Muscle layer of duodenum (tissue), 2 donors: ENCODE results near the gene MGLL.

Experiments used
- H3K27ac ChIP-seq: one replicate; pipeline ENCODE4 v1.7.0; 2013; ENCODE audit warnings: mild to moderate bottlenecking, low read length
- H3K27me3 ChIP-seq: one replicate; pipeline ENCODE4 v1.7.0; 2013; ENCODE audit warnings: low read depth, mild to moderate bottlenecking, control low read depth, low read length
- H3K36me3 ChIP-seq, 2 donors: one replicate each; pipeline ENCODE4 v1.7.0; 2013; ENCODE audit warnings: low read length in 2 of 2, control low read depth in 1 of 2, mild to moderate bottlenecking in 1 of 2; ENCODE audit not compliant: insufficient read depth in 2 of 2, control insufficient read depth in 1 of 2
- H3K4me1 ChIP-seq, 2 donors: one replicate each; pipeline ENCODE4 v1.7.0; 2013; ENCODE audit warnings: low read length in 2 of 2, mild to moderate bottlenecking in 2 of 2, control low read depth in 1 of 2, moderate library complexity in 1 of 2; ENCODE audit not compliant: insufficient read depth in 2 of 2, control insufficient read depth in 1 of 2
- H3K4me3 ChIP-seq, 2 donors: one replicate each; pipeline ENCODE4 v1.7.0; 2013; ENCODE audit warnings: low read length in 2 of 2, low read depth in 1 of 2, mild to moderate bottlenecking in 1 of 2
- H3K9me3 ChIP-seq, 2 donors: one replicate each; pipeline ENCODE4 v1.7.0; 2013; ENCODE audit warnings: low read length in 2 of 2, control low read depth in 1 of 2, mild to moderate bottlenecking in 1 of 2; ENCODE audit not compliant: control insufficient read depth in 1 of 2
- donor health status: healthy.

MGLL gene

DNA sequence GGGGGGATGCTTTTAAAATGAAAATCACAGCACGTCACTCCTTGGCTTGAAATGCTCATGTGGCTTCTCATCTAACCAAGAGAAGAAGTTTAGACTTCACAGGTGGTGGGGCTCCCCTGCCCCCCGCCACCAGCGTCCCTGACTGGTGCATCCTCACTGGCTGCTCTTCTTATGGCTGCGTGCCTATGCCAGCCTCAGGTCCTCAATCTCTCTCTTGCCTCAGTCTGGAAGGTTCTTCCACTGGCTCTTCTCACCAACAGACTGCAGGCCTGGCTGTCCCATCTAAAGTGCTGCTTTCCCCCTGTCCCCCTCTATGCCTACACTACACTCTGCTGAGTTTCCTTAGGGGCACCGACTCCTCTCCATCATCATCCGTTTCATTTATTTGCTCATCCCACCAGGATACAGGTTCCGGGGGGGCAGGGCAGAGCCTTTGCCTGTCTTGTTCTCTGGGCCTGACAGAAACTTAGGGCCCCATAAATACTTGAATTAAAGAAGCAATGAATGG lies 128.9 kb downstream of the MGLL start:
- Histone ChIP-seq H3K27me3 (no peaks in the 10 kb centered on the region), H3K36me3 (peaks cover 3 to 13% of the 10 kb centered on the region in 2 donors), H3K9me3 (no peaks in the 10 kb centered on the region), H3K4me1 (peaks cover 18 to 46% of the 10 kb centered on the region in 2 donors), H3K4me3 (no peak overlapping the region), H3K27ac (no peak overlapping the region)

DNA sequence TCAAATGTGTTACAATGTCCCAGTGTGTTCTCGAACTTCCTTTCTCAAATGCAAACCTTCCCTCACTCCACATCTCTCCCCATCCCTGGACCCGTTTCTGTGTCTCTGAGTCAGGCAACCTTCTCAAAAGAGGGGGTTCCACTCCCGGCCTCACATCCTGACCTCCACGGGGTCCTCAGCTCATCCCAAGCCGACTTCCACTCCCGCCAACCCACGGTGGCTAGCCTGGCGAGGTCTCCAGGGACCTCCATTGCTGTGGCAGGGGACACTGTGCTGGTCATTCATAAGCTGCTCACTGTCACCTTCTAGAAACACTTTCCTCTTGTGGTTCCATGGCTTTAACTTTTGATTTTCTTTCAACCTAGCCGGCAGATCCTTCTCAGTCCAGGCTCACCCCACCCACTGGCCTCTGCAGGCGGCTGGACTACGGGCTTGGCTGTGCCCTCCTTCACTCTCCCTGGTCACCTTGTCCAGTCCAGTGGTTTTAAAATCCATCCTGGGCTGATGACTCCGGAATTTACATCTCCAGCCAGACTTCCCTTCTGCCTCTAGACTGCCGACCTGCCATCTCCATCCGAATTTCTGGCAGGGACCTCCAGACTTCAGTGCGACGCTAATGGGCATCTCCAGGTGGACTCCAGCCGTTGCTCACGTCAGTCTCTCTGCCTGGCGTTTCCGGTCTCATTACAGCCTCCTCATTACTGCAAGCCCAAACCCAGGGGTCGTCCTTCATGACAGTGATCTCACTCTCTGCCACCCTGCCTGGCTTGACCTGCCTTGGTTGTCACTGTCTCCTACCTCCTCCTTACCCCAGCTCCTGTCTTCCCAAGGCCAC lies 129.6 kb downstream of the MGLL start:
- H3K9me3 ChIP-seq, result no peaks in the 10 kb centered on the region
- H3K36me3 ChIP-seq, result peaks cover 3 to 13% of the 10 kb centered on the region in 2 donors
- no peak overlapping the region for H3K4me3 ChIP-seq
- no peaks in the 10 kb centered on the region for H3K27me3 ChIP-seq
- peaks cover 12 to 45% of the 10 kb centered on the region in 2 donors for H3K4me1 ChIP-seq
- H3K27ac ChIP-seq, result no peak overlapping the region

GRCh38 chr3:127691974-127692373 lies 130.3 kb downstream of the MGLL start:
- H3K9me3 ChIP-seq, result no peaks in the 10 kb centered on the region
- no peaks in the 10 kb centered on the region for H3K27me3 ChIP-seq
- H3K27ac ChIP-seq, result no peak overlapping the region
- H3K4me3 ChIP-seq, result no peak overlapping the region
- H3K36me3 ChIP-seq, result peaks cover 3 to 13% of the 10 kb centered on the region in 2 donors
- H3K4me1 ChIP-seq, result peaks cover 4 to 38% of the 10 kb centered on the region in 2 donors

DNA sequence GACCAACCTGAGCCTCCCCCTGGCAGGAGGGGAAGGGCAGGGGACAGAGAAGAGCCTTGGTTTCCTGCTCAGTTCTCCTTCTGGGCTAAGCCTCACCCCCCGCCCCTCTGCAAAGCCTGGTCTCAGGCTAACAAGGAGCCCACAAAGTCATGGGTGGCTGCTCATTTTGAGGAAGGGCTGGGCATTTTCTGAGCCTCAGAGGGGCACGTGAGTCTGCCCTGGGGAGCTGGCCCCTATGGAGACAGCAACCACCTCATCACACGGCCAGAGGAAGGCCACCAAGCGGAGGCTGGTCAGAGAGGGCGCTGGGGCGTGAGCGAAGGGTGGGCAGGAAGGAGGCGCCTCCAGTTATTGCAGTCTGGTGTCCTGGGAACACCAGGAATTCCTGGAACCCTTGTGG lies 130.8 kb downstream of the MGLL start:
- H3K36me3 ChIP-seq, result peaks cover 3 to 13% of the 10 kb centered on the region in 2 donors
- no peak overlapping the region for H3K27ac ChIP-seq
- peaks cover 0 to 33% of the 10 kb centered on the region in 2 donors for H3K4me1 ChIP-seq

DNA sequence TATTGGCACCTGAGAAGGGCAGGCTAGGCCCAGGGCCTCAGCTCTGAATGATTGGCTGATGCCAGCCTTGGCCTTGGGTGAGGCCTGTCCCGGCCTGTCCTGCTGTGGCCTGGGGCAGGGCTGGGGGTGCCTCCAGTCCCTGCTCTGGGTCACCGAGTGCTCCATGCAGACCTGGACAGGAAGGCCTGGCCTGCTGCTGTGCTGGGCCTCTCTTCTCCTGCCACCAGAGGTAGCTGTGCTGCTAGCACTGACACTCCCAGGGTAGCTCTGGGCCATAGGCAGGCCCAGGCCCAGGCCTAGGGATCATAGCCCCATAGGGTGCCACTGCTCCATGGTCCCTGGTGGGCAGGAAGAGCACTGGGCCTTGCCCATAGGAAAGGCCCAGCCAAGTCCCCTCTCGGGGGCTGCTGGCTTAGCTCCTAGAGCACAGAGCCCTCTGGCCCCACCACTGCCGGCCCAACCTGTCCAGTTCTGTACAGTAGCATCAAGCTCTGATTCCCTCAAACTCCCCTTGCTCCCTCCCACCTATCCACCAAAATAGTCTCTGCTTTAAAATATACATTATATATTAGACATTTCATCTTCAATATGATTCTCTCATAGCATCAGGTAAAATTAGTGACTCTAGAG lies 131.4 kb downstream of the MGLL start:
- Histone ChIP-seq H3K4me1 (peaks cover 0 to 31% of the 10 kb centered on the region in 2 donors), H3K4me3 (no peak overlapping the region), H3K27me3 (no peaks in the 10 kb centered on the region), H3K36me3 (peaks cover 3 to 13% of the 10 kb centered on the region in 2 donors), H3K9me3 (no peaks in the 10 kb centered on the region), H3K27ac (no peak overlapping the region)

More for the DNA sequence above, 130.8 kb downstream of the MGLL start:
- Histone ChIP-seq H3K4me3 (no peak overlapping the region), H3K9me3 (no peaks in the 10 kb centered on the region), H3K27me3 (no peaks in the 10 kb centered on the region)

- Histone ChIP-seq H3K36me3 (peaks cover 3 to 13% of the 10 kb centered on the region in 2 donors), H3K27me3 (no peaks in the 10 kb centered on the region), H3K9me3 (no peaks in the 10 kb centered on the region), H3K27ac (no peak overlapping the region), H3K4me1 (peaks cover 0 to 31% of the 10 kb centered on the region in 2 donors), H3K4me3 (no peak overlapping the region)
Observed at GRCh38 chr3:127690106-127690505, 132.2 kb downstream of the MGLL start.

GRCh38 chr3:127689266-127689860 lies 133.0 kb downstream of the MGLL start:
- Histone ChIP-seq H3K27me3 (no peaks in the 10 kb centered on the region), H3K4me1 (peaks cover 0 to 31% of the 10 kb centered on the region in 2 donors), H3K27ac (no peak overlapping the region), H3K9me3 (no peaks in the 10 kb centered on the region), H3K36me3 (peaks cover 3 to 7% of the 10 kb centered on the region in 2 donors), H3K4me3 (no peak overlapping the region)

GRCh38 chr3:127688416-127689265 lies 133.7 kb downstream of the MGLL start:
- peak overlapping the region; percentile 26 for H3K27ac ChIP-seq

DNA sequence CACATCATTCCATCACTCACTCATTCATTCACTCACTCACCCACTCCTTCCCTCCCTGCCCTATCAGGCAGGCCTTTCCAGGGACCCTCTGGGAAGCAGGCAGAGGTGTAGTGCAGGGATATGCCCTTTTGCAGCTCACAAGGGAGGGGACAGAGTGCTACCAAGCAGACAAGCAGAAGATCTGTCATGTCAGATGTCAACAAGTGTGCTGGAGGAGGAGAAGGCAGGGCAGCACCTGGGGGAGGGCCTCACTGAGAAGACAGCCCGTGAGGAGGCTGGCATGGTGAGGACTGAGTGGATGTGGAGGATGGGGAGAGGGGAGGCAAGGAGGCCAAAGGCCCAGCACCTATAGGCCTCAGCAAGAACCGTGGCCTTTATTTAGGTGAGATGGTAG lies 134.3 kb downstream of the MGLL start:
- no peak overlapping the region for H3K4me3 ChIP-seq
- no peak overlapping the region for H3K27ac ChIP-seq
- no peaks in the 10 kb centered on the region for H3K9me3 ChIP-seq
- peaks cover 1 to 5% of the 10 kb centered on the region in 2 donors for H3K36me3 ChIP-seq
- H3K4me1 ChIP-seq, result peaks cover 0 to 31% of the 10 kb centered on the region in 2 donors
- H3K27me3 ChIP-seq, result no peaks in the 10 kb centered on the region

More at GRCh38 chr3:127688416-127689265, 133.7 kb downstream of the MGLL start:
- Histone ChIP-seq H3K36me3 (peaks cover 3 to 6% of the 10 kb centered on the region in 2 donors), H3K4me3 (no peak overlapping the region), H3K27me3 (no peaks in the 10 kb centered on the region), H3K9me3 (no peaks in the 10 kb centered on the region), H3K4me1 (peaks cover 0 to 31% of the 10 kb centered on the region in 2 donors)

DNA sequence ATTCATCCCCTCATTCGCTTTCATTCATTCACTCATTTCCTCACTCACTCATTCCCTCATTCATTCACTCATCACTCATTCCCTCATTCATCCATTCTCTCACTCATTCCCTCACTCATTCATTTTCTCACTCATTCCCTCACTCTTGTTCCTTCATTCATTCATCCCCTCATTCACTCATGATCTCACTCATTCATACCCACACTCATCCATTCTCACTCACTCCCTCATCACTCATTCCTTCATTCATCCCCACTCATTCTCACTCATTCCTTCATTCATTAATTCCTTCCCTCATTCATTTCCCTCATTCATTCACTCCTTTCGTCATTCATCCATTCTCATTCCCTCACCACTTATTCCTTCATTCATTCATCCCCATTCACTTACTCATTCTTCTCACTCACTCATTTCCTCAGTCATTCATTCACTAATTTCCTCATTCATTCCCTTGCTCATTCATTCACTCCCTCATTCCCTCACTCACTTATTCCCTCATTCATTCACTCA lies 135.0 kb downstream of the MGLL start:
- Histone ChIP-seq H3K36me3 (no peaks in the 10 kb centered on the region), H3K27ac (no peak overlapping the region), H3K27me3 (no peaks in the 10 kb centered on the region), H3K4me3 (no peak overlapping the region), H3K9me3 (no peaks in the 10 kb centered on the region), H3K4me1 (peaks cover 0 to 31% of the 10 kb centered on the region in 2 donors)
